ENCODE results near the gene NFXL1. TPM values are rescaled to one million over a fixed set of nuclear protein-coding genes. Genes with fewer than 3 reads are reported as not detected.

NFXL1 gene
- total and polyA plus RNA-seq, 2 donors (not counting 1 experiment from before 2014, with no cell fraction given): 5.8 to 16.5 TPM

DNA sequence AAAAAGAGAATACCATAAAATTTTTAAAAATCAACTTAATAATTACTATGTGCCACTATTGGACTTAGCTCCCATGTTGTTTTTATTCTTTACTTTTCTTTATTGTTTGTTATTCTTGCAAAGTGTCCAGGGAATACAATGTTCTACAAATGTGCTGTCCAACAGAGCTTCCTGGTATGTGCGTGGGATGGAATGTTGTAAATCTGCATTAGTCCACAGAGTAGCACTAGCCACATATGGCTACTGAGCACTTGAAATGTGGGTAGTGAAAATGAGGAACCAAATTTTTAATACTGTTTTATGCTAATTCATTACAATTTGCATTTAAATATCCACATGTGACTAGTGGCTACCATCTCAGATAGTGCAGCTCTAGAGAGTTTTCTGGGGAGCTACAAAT lies 62.2 kb downstream of the NFXL1 start:
- Histone ChIP-seq H3K27ac (ENCODE audit: low read length in 2 of 2) (no peak overlapping the region), H3K4me3 (ENCODE audit: control extremely low read depth in 1 of 5, extremely low read depth in 1 of 5, insufficient read depth in 1 of 5, low read depth in 2 of 5, low read length in 4 of 5) (no peak overlapping the region), H3K4me2 (replicated peaks; ENCODE audit: low read depth, low read length, poor library complexity, severe bottlenecking) (no peak overlapping the region), H3K9me3 (ENCODE audit: control extremely low read depth in 1 of 3, control insufficient read depth in 2 of 3, insufficient read depth in 1 of 3, low read length in 2 of 3) (no peaks in the 10 kb centered on the region), H3K27me3 (replicated peaks in 1 of 4; ENCODE audit: control extremely low read depth in 1 of 4, control insufficient read depth in 3 of 4, insufficient read depth in 4 of 4, low read length in 3 of 4) (no peaks in the 10 kb centered on the region), H3K79me2 (ENCODE audit: control insufficient read depth, insufficient read depth, low read length) (no peaks in the 10 kb centered on the region), H3K4me1 (ENCODE audit: control insufficient read depth in 2 of 2, insufficient read depth in 2 of 2, low read length in 2 of 2) (no peaks in the 10 kb centered on the region), H3K36me3 (replicated peaks in 1 of 2; ENCODE audit: control extremely low read depth in 1 of 2, control insufficient read depth in 1 of 2, extremely low read depth in 1 of 2, insufficient read depth in 2 of 2, low read length in 1 of 2) (peaks cover 5 to 10% of the 10 kb centered on the region in 2 experiments), H2AFZ (ENCODE audit: insufficient read depth, low read depth, low read length, poor library complexity, severe bottlenecking) (no peak overlapping the region), H4K20me1 (ENCODE audit: control insufficient read depth, insufficient read depth, low read length, poor library complexity, severe bottlenecking) (no peaks in the 10 kb centered on the region), H3K9ac (ENCODE audit: low read length) (no peak overlapping the region)
- intact Hi-C loops (cut with micrococcal nuclease): no loop called here
- ATAC-seq (ENCODE audit: low read depth): no peak
- POLR2A ChIA-PET: no interaction called here
- no CpG with 5 or more reads among the region's 1 CpG for WGBS (ENCODE audit: insufficient coverage)
- TF ChIP-seq, protein P1, sequence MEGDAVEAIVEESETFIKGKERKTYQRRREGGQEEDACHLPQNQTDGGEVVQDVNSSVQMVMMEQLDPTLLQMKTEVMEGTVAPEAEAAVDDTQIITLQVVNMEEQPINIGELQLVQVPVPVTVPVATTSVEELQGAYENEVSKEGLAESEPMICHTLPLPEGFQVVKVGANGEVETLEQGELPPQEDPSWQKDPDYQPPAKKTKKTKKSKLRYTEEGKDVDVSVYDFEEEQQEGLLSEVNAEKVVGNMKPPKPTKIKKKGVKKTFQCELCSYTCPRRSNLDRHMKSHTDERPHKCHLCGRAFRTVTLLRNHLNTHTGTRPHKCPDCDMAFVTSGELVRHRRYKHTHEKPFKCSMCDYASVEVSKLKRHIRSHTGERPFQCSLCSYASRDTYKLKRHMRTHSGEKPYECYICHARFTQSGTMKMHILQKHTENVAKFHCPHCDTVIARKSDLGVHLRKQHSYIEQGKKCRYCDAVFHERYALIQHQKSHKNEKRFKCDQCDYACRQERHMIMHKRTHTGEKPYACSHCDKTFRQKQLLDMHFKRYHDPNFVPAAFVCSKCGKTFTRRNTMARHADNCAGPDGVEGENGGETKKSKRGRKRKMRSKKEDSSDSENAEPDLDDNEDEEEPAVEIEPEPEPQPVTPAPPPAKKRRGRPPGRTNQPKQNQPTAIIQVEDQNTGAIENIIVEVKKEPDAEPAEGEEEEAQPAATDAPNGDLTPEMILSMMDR (IDR thresholded peaks at IDR 0.05): no peak
- TF ChIP-seq EZH2 (IDR thresholded peaks at IDR 0.05; ENCODE audit: borderline replicate concordance, insufficient read depth, low read depth, low read length, poor library complexity, severe bottlenecking): no peak
- H3K27ac Mint-ChIP-seq: no peak overlapping the region
- CTCF ChIA-PET: interaction anchor here (1.1 kb wide), 1 partner anchor 12 kb away, joined by 3 read pairs; no protein-coding TSS in a partner anchor
- H3K9me3 Mint-ChIP-seq (ENCODE audit: insufficient read depth): no peaks in the 10 kb centered on the region
- no peaks in the 10 kb centered on the region for H3K4me1 Mint-ChIP-seq
- no peak for DNase-seq
- H3K27me3 Mint-ChIP-seq: no peaks in the 10 kb centered on the region
- no peak overlapping the region for H3K4me3 Mint-ChIP-seq

DNA sequence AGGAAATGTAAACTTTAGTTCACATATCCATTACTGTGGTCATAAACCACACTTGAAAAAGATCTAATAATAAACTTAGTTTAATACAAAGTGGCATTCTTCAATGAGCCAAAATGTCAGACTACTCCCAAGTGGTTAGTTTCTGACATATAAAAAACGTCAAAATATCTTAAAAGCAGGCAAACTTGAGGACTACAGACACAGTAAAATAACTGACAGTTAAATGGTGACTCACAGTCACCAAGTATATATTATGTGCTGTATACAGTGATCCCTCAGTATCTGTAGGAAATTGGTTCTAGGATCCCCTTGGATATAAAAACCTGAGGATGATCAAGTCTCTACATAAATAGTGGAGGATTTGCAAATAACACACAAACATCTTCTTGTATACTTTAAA lies 64.9 kb downstream of the NFXL1 start:
- no peak for ATAC-seq (ENCODE audit: low read depth)
- CTCF ChIA-PET: interaction anchor here (0.8 kb wide), 1 partner anchor 10 kb away, joined by 3 read pairs; no protein-coding TSS in a partner anchor
- H3K27me3 Mint-ChIP-seq: no peaks in the 10 kb centered on the region
- no peaks in the 10 kb centered on the region for H3K4me1 ChIP-seq (ENCODE audit: control insufficient read depth in 2 of 2, insufficient read depth in 2 of 2, low read length in 2 of 2)
- TF ChIP-seq EZH2 (IDR thresholded peaks at IDR 0.05; ENCODE audit: borderline replicate concordance, insufficient read depth, low read depth, low read length, poor library complexity, severe bottlenecking): no peak
- no CpG with 5 or more reads among the region's 1 CpG for WGBS (ENCODE audit: insufficient coverage)
- no peaks in the 10 kb centered on the region for H3K9me3 Mint-ChIP-seq (ENCODE audit: insufficient read depth)
- no peak overlapping the region for H3K4me3 ChIP-seq (ENCODE audit: control extremely low read depth in 1 of 5, extremely low read depth in 1 of 5, insufficient read depth in 1 of 5, low read depth in 2 of 5, low read length in 4 of 5)
- peaks cover 5 to 10% of the 10 kb centered on the region in 2 experiments for H3K36me3 ChIP-seq (replicated peaks in 1 of 2; ENCODE audit: control extremely low read depth in 1 of 2, control insufficient read depth in 1 of 2, extremely low read depth in 1 of 2, insufficient read depth in 2 of 2, low read length in 1 of 2)
- POLR2A ChIA-PET: no interaction called here
- H2AFZ ChIP-seq (ENCODE audit: insufficient read depth, low read depth, low read length, poor library complexity, severe bottlenecking): no peak overlapping the region
- H3K79me2 ChIP-seq (ENCODE audit: control insufficient read depth, insufficient read depth, low read length): no peaks in the 10 kb centered on the region
- H3K4me3 Mint-ChIP-seq: no peak overlapping the region
- H3K9me3 ChIP-seq (ENCODE audit: control extremely low read depth in 1 of 3, control insufficient read depth in 2 of 3, insufficient read depth in 1 of 3, low read length in 2 of 3): no peaks in the 10 kb centered on the region
- H3K27me3 ChIP-seq (replicated peaks in 1 of 4; ENCODE audit: control extremely low read depth in 1 of 4, control insufficient read depth in 3 of 4, insufficient read depth in 4 of 4, low read length in 3 of 4): no peaks in the 10 kb centered on the region
- no peak for DNase-seq
- no peak overlapping the region for H3K27ac Mint-ChIP-seq
- intact Hi-C loops (cut with micrococcal nuclease): no loop called here
- no peaks in the 10 kb centered on the region for H4K20me1 ChIP-seq (ENCODE audit: control insufficient read depth, insufficient read depth, low read length, poor library complexity, severe bottlenecking)
- H3K4me2 ChIP-seq (replicated peaks; ENCODE audit: low read depth, low read length, poor library complexity, severe bottlenecking): no peak overlapping the region
- no peak overlapping the region for H3K9ac ChIP-seq (ENCODE audit: low read length)
- no peaks in the 10 kb centered on the region for H3K4me1 Mint-ChIP-seq
- no peak overlapping the region for H3K27ac ChIP-seq (ENCODE audit: low read length in 2 of 2)
